ENCODE data around the gene CLSTN2. TPM values are rescaled to one million over a fixed set of nuclear protein-coding genes. Genes with fewer than 3 reads are reported as not detected.

Gene CLSTN2
- total and polyA plus RNA-seq, 2 of the 4 experiments (the other 2 are of a cell fraction): under 0.01 to 0.07 TPM

GRCh38 chr3:140298569-140299070, 363.6 kb downstream of the CLSTN2 start:
- H2AK9ac ChIP-seq (replicated peaks; ENCODE audit: low read depth, low read length, poor library complexity): no peak overlapping the region
- TF ChIP-seq ELK1 (IDR thresholded peaks at IDR 0.05; ENCODE audit: borderline replicate concordance, low read depth, low read length) (no peak), RAD21 (IDR thresholded peaks at IDR 0.05; ENCODE audit: low read length) (no peak), RFX5 (IDR thresholded peaks at IDR 0.05; ENCODE audit: low read depth, low read length) (no peak), CTCF (conservative IDR thresholded peaks at IDR 0.05; ENCODE audit: low read depth, low read length) (no peak), MAFK (IDR thresholded peaks at IDR 0.05; ENCODE audit: low read depth, low read length) (no peak), FOS (IDR thresholded peaks at IDR 0.05; ENCODE audit: low read depth, low read length) (no peak), CEBPB (IDR thresholded peaks at IDR 0.05; ENCODE audit: low read depth, low read length) (no peak), BHLHE40 (IDR thresholded peaks at IDR 0.05; ENCODE audit: low read depth, low read length) (no peak), SMC3 (IDR thresholded peaks at IDR 0.05; ENCODE audit: low read depth, low read length) (no peak), MAZ (IDR thresholded peaks at IDR 0.05; ENCODE audit: borderline replicate concordance, low read depth, low read length) (no peak), USF2 (IDR thresholded peaks at IDR 0.05; ENCODE audit: low read depth, low read length) (no peak), NFE2L2 (IDR thresholded peaks at IDR 0.05; ENCODE audit: low read depth, low read length) (no peak), POLR2A (IDR thresholded peaks at IDR 0.05; ENCODE audit: low read depth, low read length) (no peak), RCOR1 (IDR thresholded peaks at IDR 0.05; ENCODE audit: insufficient replicate concordance, low read length) (no peak), MXI1 (IDR thresholded peaks at IDR 0.05; ENCODE audit: borderline replicate concordance, low read depth, low read length) (no peak), CHD1 (IDR thresholded peaks at IDR 0.05; ENCODE audit: low read depth, low read length) (no peak)
- H3K9me3 ChIP-seq (ENCODE audit: control insufficient read depth, insufficient read depth, low read length): no peaks in the 10 kb centered on the region
- H4K91ac ChIP-seq (ENCODE audit: insufficient read depth, low read depth, low read length): no peak overlapping the region
- POLR2A ChIA-PET (ENCODE audit: unreplicated experiment): no interaction called here
- intact Hi-C loops (cut with micrococcal nuclease): no loop called here
- no peak for ATAC-seq (ENCODE audit: low read depth)
- H3K79me1 ChIP-seq (ENCODE audit: low read depth in 1 of 2, low read length in 2 of 2): no peaks in the 10 kb centered on the region
- WGBS, 2 experiments (ENCODE audit: extremely low coverage in 2 of 2, insufficient read length in 1 of 2): no CpG with 5 or more reads among the region's 2 CpGs
- BruUV-seq (replicated peaks): no TSS peak
- no peak overlapping the region for H4K8ac ChIP-seq (ENCODE audit: low read depth in 2 of 2, low read length in 2 of 2)
- no peaks in the 10 kb centered on the region for H3K9me1 ChIP-seq (ENCODE audit: insufficient read depth, low read length)
- H4K20me1 ChIP-seq (ENCODE audit: insufficient read depth, low read length): no peaks in the 10 kb centered on the region
- no peaks in the 10 kb centered on the region for H3K36me3 ChIP-seq (ENCODE audit: control insufficient read depth, insufficient read depth, low read length)
- no peak overlapping the region for H3K18ac ChIP-seq (ENCODE audit: low read depth, low read length)
- no peak overlapping the region for H3K4ac ChIP-seq (ENCODE audit: low read depth, low read length)
- H3K9ac ChIP-seq (ENCODE audit: low read depth, low read length): no peak overlapping the region
- no peak overlapping the region for H3K27ac ChIP-seq (ENCODE audit: insufficient read depth, low read length)
- H2BK120ac ChIP-seq (ENCODE audit: low read depth, low read length): no peak overlapping the region
- dilution Hi-C loops (cut with HindIII; ENCODE audit: low sequenced_read_pairs, unreplicated experiment): no loop called here
- H2BK15ac ChIP-seq (ENCODE audit: low read depth, low read length): no peak overlapping the region
- H3K23ac ChIP-seq (ENCODE audit: low read depth, low read length): no peak overlapping the region
- H2BK20ac ChIP-seq (ENCODE audit: low read depth, low read length): no peak overlapping the region
- H2BK5ac ChIP-seq (ENCODE audit: low read depth, low read length, poor library complexity, severe bottlenecking): no peak overlapping the region
- CTCF ChIA-PET: no interaction called here
- in situ Hi-C loops (cut with MboI; ENCODE audit: low sequenced_read_pairs): no loop called here
- no peak overlapping the region for H3K4me3 ChIP-seq (ENCODE audit: insufficient read depth, low read depth, low read length)
- H3K4me2 ChIP-seq (ENCODE audit: low read depth, low read length): no peak overlapping the region
- H3K56ac ChIP-seq (ENCODE audit: extremely low read depth, insufficient read depth, low read length): no peak overlapping the region
- no peaks in the 10 kb centered on the region for H3K27me3 ChIP-seq (ENCODE audit: control insufficient read depth, insufficient read depth, low read length)
- H2AFZ ChIP-seq (replicated peaks; ENCODE audit: low read length, poor library complexity): no peak overlapping the region
- H4K5ac ChIP-seq (ENCODE audit: low read depth, low read length): no peak overlapping the region
- no peaks in the 10 kb centered on the region for H3K4me1 ChIP-seq (ENCODE audit: control insufficient read depth, insufficient read depth, low read length)
- DNase-seq: no peak
- no peak overlapping the region for H3K14ac ChIP-seq (replicated peaks; ENCODE audit: low read depth, low read length)
- H2AK5ac ChIP-seq (ENCODE audit: low read depth, low read length): no peak overlapping the region

Data from IMR-90 (cell line).